Measurements from ENCODE around the gene YPEL1. TPM values are rescaled to one million over a fixed set of nuclear protein-coding genes. Genes with fewer than 3 reads are reported as not detected.

Gene YPEL1
- total and polyA plus RNA-seq, 2 of the 8 experiments (the other 6 are each of a cell fraction or from before 2014, with no cell fraction given): 6.0 to 6.7 TPM

DNA sequence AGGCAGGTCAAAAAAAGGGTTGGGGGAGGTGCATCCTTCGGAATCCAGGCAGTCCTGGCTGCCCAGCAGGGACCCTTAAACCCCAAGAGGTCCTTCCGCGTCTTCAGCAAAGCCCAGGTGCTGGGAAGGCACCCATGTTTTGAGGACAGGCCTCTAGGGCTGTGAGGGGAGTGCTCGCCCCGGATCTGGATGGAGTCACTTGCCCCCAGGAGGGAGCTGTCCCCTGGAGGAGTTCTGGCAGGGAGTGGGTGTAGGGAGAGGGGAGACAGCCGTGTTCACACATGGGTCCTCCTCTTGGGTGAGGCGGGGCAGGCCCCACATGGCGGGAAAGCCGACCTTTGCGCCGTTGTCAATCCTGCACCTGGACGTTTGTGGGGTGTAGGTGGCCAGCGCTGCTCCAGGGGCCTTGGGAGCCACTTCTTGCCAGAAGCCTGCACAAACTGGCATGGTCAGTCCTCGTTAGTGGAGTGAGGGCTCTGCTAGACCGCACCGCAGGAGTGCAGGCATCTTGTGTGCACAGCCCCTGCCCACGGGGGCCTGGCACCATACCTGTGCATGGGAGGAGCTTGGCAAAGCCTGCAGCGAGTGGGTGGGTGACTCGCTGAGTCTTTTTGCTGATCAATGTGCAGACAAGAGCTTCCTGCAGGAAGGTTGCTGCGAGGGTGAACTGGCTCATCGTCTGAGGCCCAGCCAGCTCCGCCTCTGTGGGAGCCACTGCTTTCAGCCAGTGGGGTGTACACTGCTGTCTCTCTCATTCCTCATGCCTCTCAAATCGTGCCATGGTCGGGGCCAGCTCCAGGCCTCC is 53.8 kb downstream of the YPEL1 start (continued):
- TF ChIP-seq TAF7 (optimal IDR thresholded peaks at IDR 0.05; ENCODE audit: borderline replicate concordance, low read depth, low read length) (no peak), JUND (IDR thresholded peaks at IDR 0.05; ENCODE audit: low read length) (no peak), BCL11A (IDR thresholded peaks at IDR 0.05; ENCODE audit: low read depth in 2 of 2, low read length in 2 of 2) (no peak)

Data from H1 (cell line).